IMR-90 (cell line): Measurements from ENCODE around the gene FOXO3.

Experiments used
- BHLHE40 ChIP-seq: fragments of 150-350 bp; IDR thresholded peaks from 2 replicates; pipeline ENCODE4 v1.6.1; 2016; ENCODE audit warnings: mild to moderate bottlenecking, low read depth, low read length
- MAFK ChIP-seq: IDR thresholded peaks from 2 replicates; pipeline ENCODE4 v1.6.1; 2012; ENCODE audit warnings: low read depth, low read length, improper control_type of control experiment
- MAZ ChIP-seq: IDR thresholded peaks from 2 replicates; pipeline ENCODE4 v1.6.1; 2012; ENCODE audit warnings: low read depth, mild to moderate bottlenecking, low read length, improper control_type of control experiment, moderate library complexity, borderline replicate concordance
- MXI1 ChIP-seq: IDR thresholded peaks from 2 replicates; pipeline ENCODE4 v1.6.1; 2012; ENCODE audit warnings: low read depth, mild to moderate bottlenecking, low read length, moderate library complexity, borderline replicate concordance
- NFE2L2 ChIP-seq: fragments of 150-350 bp; IDR thresholded peaks from 2 replicates; pipeline ENCODE4 v1.6.1; 2016; ENCODE audit warnings: low read depth, mild to moderate bottlenecking, low read length
- POLR2A ChIP-seq: IDR thresholded peaks from 2 replicates; pipeline ENCODE4 v1.6.1; 2012; ENCODE audit warnings: mild to moderate bottlenecking, low read depth, low read length
- RAD21 ChIP-seq: IDR thresholded peaks from 2 replicates; pipeline ENCODE4 v1.6.1; 2012; ENCODE audit warnings: low read length, improper control_type of control experiment
- RCOR1 ChIP-seq: IDR thresholded peaks from 2 replicates; pipeline ENCODE4 v1.6.1; 2012; ENCODE audit warnings: mild to moderate bottlenecking, low read length, improper control_type of control experiment; ENCODE audit not compliant: insufficient replicate concordance
- RFX5 ChIP-seq: IDR thresholded peaks from 2 replicates; pipeline ENCODE4 v1.8.0; 2012; ENCODE audit warnings: low read depth, mild to moderate bottlenecking, low read length, moderate library complexity
- TF ChIP-seq, protein P1 (sequence below): conservative IDR thresholded peaks from 2 replicates; pipeline ENCODE4 v1.5.1; 2012; ENCODE audit warnings: mild to moderate bottlenecking, low read depth, low read length, improper control_type of control experiment
- TF ChIP-seq, protein P2 (sequence below): fragments of 150-350 bp; IDR thresholded peaks from 2 replicates; pipeline ENCODE4 v1.6.1; 2017; ENCODE audit warnings: mild to moderate bottlenecking, antibody characterized with exemption, low read length, low read depth
- TF ChIP-seq, protein P3 (sequence below): fragments of 150-350 bp; IDR thresholded peaks from 2 replicates; pipeline ENCODE4 v1.6.1; 2016; ENCODE audit warnings: low read depth, mild to moderate bottlenecking, low read length, moderate library complexity, borderline replicate concordance

DNA sequence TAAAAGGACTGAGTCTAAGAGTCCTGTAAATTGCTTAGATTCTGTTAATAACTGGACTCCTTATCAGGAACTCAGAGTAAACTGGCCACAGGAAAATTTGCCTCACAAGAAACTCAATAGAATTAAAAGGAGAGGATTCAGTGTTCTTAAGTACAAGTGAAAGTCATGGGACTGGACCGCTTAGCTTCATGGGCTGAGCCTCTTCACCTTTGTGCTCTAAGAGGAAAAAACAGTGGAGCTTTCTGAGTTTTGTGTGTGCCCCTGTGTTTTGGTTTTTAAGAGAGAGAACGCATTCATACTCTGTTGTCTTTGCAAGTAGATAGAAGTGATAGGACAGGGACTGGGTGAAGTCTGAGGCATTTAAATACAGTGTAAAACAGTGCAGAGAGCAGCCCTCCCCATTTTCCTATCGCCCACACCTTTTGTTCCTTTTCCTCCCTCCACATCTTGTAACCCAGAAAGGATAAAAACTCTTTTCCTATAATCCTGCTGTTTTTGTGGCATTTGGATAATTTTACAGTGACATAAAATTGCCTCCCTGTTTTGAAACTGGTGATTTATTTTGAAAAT, 49.6 kb downstream of the FOXO3 start:
- TF ChIP-seq, protein P1, sequence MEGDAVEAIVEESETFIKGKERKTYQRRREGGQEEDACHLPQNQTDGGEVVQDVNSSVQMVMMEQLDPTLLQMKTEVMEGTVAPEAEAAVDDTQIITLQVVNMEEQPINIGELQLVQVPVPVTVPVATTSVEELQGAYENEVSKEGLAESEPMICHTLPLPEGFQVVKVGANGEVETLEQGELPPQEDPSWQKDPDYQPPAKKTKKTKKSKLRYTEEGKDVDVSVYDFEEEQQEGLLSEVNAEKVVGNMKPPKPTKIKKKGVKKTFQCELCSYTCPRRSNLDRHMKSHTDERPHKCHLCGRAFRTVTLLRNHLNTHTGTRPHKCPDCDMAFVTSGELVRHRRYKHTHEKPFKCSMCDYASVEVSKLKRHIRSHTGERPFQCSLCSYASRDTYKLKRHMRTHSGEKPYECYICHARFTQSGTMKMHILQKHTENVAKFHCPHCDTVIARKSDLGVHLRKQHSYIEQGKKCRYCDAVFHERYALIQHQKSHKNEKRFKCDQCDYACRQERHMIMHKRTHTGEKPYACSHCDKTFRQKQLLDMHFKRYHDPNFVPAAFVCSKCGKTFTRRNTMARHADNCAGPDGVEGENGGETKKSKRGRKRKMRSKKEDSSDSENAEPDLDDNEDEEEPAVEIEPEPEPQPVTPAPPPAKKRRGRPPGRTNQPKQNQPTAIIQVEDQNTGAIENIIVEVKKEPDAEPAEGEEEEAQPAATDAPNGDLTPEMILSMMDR, result no peak
- TF ChIP-seq MAZ (no peak), POLR2A (no peak), RCOR1 (no peak), BHLHE40 (no peak), RFX5 (no peak), MXI1 (no peak), NFE2L2 (no peak), RAD21 (no peak), MAFK (no peak)
- TF ChIP-seq, protein P2, sequence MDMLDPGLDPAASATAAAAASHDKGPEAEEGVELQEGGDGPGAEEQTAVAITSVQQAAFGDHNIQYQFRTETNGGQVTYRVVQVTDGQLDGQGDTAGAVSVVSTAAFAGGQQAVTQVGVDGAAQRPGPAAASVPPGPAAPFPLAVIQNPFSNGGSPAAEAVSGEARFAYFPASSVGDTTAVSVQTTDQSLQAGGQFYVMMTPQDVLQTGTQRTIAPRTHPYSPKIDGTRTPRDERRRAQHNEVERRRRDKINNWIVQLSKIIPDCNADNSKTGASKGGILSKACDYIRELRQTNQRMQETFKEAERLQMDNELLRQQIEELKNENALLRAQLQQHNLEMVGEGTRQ, result no peak
- TF ChIP-seq, protein P3, sequence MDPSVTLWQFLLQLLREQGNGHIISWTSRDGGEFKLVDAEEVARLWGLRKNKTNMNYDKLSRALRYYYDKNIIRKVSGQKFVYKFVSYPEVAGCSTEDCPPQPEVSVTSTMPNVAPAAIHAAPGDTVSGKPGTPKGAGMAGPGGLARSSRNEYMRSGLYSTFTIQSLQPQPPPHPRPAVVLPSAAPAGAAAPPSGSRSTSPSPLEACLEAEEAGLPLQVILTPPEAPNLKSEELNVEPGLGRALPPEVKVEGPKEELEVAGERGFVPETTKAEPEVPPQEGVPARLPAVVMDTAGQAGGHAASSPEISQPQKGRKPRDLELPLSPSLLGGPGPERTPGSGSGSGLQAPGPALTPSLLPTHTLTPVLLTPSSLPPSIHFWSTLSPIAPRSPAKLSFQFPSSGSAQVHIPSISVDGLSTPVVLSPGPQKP, result no peak
